GM12878 (cell line): ENCODE results near the gene KRTAP5-8. TPM values are rescaled to one million over a fixed set of nuclear protein-coding genes. Genes with fewer than 3 reads are reported as not detected.

Experiments used
- ATAC-seq: fragments of 200-7000 bp; cut with Tn5 transposase; 3 replicates; pipeline ENCODE4 v1.9.1; 2020; ENCODE audit warnings: mild to moderate bottlenecking, moderate library complexity
- BruUV-seq: library from RNA; stranded (reverse); fragments of 400-500 nt; replicated peaks from 2 replicates; lab custom pipeline; 2021; lab: Mats Ljungman, UMichigan
- CTCF ChIA-PET: fragments of 300-600 bp; sonication (Branson Sonifier 250); formaldehyde crosslinking; extraction: SDS; loops from one replicate; lab custom pipeline; 2021; ENCODE audit warnings: inconsistent platforms; lab: Yijun Ruan, JAX
- POLR2A ChIA-PET: fragments of 350-600 bp; formaldehyde crosslinking; extraction: SDS; loops from one replicate; lab custom pipeline; 2021; ENCODE audit warnings: inconsistent platforms; lab: Charles Lee
- RAD21 ChIA-PET: fragments of 300-600 bp; sonication (Branson Sonifier 250); formaldehyde crosslinking; loops from one replicate; lab custom pipeline; 2023; ENCODE audit warnings: antibody characterized with exemption; ENCODE audit not compliant: unreplicated experiment; lab: Charles Lee
- SMC1A ChIA-PET: fragments of 300-600 bp; sonication (Branson Sonifier 250); formaldehyde crosslinking; loops from one replicate; lab custom pipeline; 2023; ENCODE audit not compliant: unreplicated experiment, uncharacterized antibody; lab: Charles Lee
- DNase-seq: peaks from one replicate; pipeline ENCODE4 v3.0.0-alpha.2; 2011; ENCODE audit warnings: low read depth, low spot score
- FAIRE-seq: peaks from 3 replicates; lab custom pipeline; 2011; peaks lifted over from hg19 to GRCh38; lab: Jason Lieb, UNC
- H2AFZ ChIP-seq: 2 replicates; pipeline ENCODE4 v1.6.0; 2011; ENCODE audit warnings: low read depth, low read length, control low read depth; ENCODE audit not compliant: control insufficient read depth
- H3K27ac ChIP-seq: 2 replicates; pipeline ENCODE4 v1.5.1; 2011; ENCODE audit warnings: control low read depth; ENCODE audit not compliant: control insufficient read depth, insufficient read depth
- H3K27me3 ChIP-seq, 2 experiments: replicated peaks in 1 of 2; 2 replicates each; pipeline versions ENCODE4 v1.6.0 to v1.6.1; 2011; ENCODE audit warnings: low read length in 1 of 2; ENCODE audit not compliant: control insufficient read depth in 2 of 2, insufficient read depth in 2 of 2
- H3K36me3 ChIP-seq, 2 experiments: 2 replicates each; pipeline ENCODE4 v1.5.1; 2011; ENCODE audit warnings: low read length in 1 of 2; ENCODE audit not compliant: control insufficient read depth in 2 of 2, insufficient read depth in 2 of 2
- H3K4me1 ChIP-seq: 2 replicates; pipeline ENCODE4 v1.6.1; 2011; ENCODE audit warnings: mild to moderate bottlenecking, low read length, moderate library complexity, mixed read lengths; ENCODE audit not compliant: control insufficient read depth, insufficient read depth
- H3K4me2 ChIP-seq: 2 replicates; pipeline ENCODE4 v1.6.0; 2011; ENCODE audit warnings: control low read depth; ENCODE audit not compliant: control insufficient read depth, insufficient read depth
- H3K4me3 ChIP-seq: fragments of 200-600 bp; sonication (generic); 2 replicates; pipeline ENCODE4 v1.5.1; 2016
- H3K79me2 ChIP-seq: 2 replicates; pipeline ENCODE4 v1.6.0; 2011; ENCODE audit warnings: low read length; ENCODE audit not compliant: control insufficient read depth, insufficient read depth
- H3K9ac ChIP-seq: 2 replicates; pipeline ENCODE4 v1.8.0; 2011; ENCODE audit warnings: low read length, control low read depth, mixed read lengths; ENCODE audit not compliant: control insufficient read depth, insufficient read depth
- H3K9me3 ChIP-seq: replicated peaks from 3 replicates; pipeline ENCODE4 v1.5.1; 2011; ENCODE audit warnings: mild to moderate bottlenecking, low read length; ENCODE audit not compliant: control insufficient read depth, insufficient read depth
- H4K20me1 ChIP-seq: 2 replicates; pipeline ENCODE4 v1.6.0; 2011; ENCODE audit not compliant: control insufficient read depth, insufficient read depth
- EGR1 ChIP-seq, 2 experiments: IDR thresholded peaks; 1 replicate in 1 of 2; 2 replicates in 1 of 2; pipeline ENCODE4 v1.6.1; 2011 to 2012; ENCODE audit warnings: low read depth in 2 of 2, low read length in 2 of 2, borderline replicate concordance in 1 of 2, mild to moderate bottlenecking in 1 of 2, moderate library complexity in 1 of 2
- FOXM1 ChIP-seq: IDR thresholded peaks from 2 replicates; pipeline ENCODE4 v1.6.1; 2012; ENCODE audit warnings: low read depth, mild to moderate bottlenecking, inconsistent platforms, low read length, moderate library complexity
- MYC ChIP-seq: IDR thresholded peaks from 2 replicates; pipeline ENCODE4 v1.6.1; 2011; ENCODE audit warnings: mild to moderate bottlenecking, low read length, moderate library complexity, inconsistent platforms; ENCODE audit not compliant: insufficient read depth, insufficient replicate concordance, insufficient read length, severe bottlenecking
- RELA ChIP-seq: fragments of 450-650 bp; IDR thresholded peaks from 2 replicates; pipeline ENCODE4 v1.8.0; 2014; ENCODE audit warnings: borderline replicate concordance; ENCODE audit not compliant: partially characterized antibody
- SIN3A ChIP-seq: IDR thresholded peaks from 2 replicates; pipeline ENCODE4 v1.6.1; 2012; ENCODE audit warnings: low read depth, low read length, improper control_type of control experiment
- SMAD1 ChIP-seq: fragments of 450-650 bp; IDR thresholded peaks from 2 replicates; pipeline ENCODE4 v1.6.1; 2018; ENCODE audit warnings: mild to moderate bottlenecking, low read depth; ENCODE audit not compliant: partially characterized antibody
- SMAD5 ChIP-seq: IDR thresholded peaks from 2 replicates; pipeline ENCODE4 v1.6.1; 2016; ENCODE audit warnings: antibody characterized with exemption, low read depth
- ZNF207 ChIP-seq: fragments of 450-650 bp; IDR thresholded peaks from 2 replicates; pipeline ENCODE4 v1.6.1; 2014; ENCODE audit warnings: antibody characterized with exemption, mild to moderate bottlenecking, borderline replicate concordance
- WGBS: methylation state at CpG from one replicate; pipeline ENCODE4 v1.1.6; 2016; ENCODE audit warnings: low lambda C conversion rate; ENCODE audit not compliant: insufficient replicate concordance, insufficient coverage; ENCODE audit errors: missing lambda C conversion rate; 5-methylcytosine and 5-hydroxymethylcytosine counted together
- in situ Hi-C: fragments of 300-500 bp; cut with MboI; formaldehyde crosslinking; loops from 9 replicates; pipeline ENCODE4 v1.14.3; 2018; ENCODE audit warnings: mixed read lengths
- intact Hi-C: fragments of 100-400 bp; cut with micrococcal nuclease; formaldehyde crosslinking; loops from one replicate; pipeline ENCODE4 v1.14.2; 2022; ENCODE audit not compliant: unreplicated experiment
- polyA plus RNA-seq, 11 experiments: library from polyadenylated mRNA; depleted of rRNA in 4 of 11; unstranded in 6 of 11; stranded (reverse) in 5 of 11; fragments of >200 nt; fragmentation: Nextera tagmentation in 4 of 11; fragmentation: Illumina TruSeq in 1 of 11; extraction: Ambion mirVana in 4 of 11; extraction: Trizol in 1 of 11; gene quantifications; 1 replicate in 1 of 11; 2 replicates in 10 of 11; pipeline versions ENCODE4 v1.2.1 to v1.2.3, GENCODE V29; 2011 to 2016; ENCODE audit warnings: inconsistent platforms in 2 of 11, missing spikeins in 2 of 11, low read depth in 1 of 11
- total RNA-seq, 4 experiments: library from RNA; depleted of rRNA in 3 of 4; stranded (reverse); fragments of >200 nt in 3 of 4; fragmentation: Illumina TruSeq in 1 of 4; extraction: Trizol in 1 of 4; gene quantifications; 2 replicates each; pipeline versions ENCODE4 v1.2.1 to v1.2.3, GENCODE V29; 2013 to 2021

Gene KRTAP5-8
- total and polyA plus RNA-seq, 10 of the 15 experiments (the other 5 are each of a cell fraction or from before 2014, with no cell fraction given), result 0.07 to 0.36 (median 0.13) TPM; not detected in 6

DNA sequence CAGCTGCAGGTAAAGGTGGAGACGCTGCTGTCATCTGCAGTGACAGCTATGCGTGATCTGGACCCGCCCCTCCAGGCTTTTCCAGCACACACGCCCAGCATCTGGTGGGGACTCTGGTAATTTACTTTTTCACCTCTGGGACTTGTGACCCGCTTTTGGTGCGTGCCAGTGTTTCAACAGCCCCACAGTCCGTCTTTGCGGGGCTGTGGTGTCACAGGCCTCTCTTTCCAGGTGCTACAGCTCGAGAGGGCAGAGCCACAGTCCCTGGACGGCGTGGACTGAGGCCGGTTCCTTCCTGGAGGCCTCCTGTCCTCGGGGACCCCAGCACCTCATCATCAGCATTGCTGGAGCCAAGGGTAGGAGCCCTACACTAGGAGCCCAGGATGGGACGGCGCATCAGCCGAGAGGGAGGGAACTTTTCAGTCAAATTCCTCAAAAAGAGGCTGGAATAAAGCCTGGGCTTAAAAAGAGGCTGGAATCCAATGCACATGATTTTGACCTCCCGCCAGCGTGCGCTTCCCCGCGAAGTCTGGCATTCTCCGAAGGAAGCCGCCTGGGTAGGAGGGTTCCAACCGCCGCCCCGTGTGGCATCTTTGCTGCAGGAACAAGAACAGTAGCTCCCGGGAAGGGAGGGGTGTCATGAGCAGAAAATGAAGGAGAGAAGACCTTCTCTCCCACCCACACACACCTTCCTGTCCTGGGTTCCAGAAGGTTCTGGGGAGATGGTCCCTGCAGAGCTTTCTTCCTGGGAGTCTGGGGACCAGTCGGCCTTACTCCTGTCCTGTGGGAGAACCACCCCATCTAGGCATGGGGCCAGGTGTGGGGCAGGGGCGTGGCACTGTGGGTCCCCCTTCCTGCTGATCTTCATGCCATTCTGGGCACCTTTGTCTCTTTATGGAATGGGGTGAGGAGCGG is 36.5 kb upstream of the KRTAP5-8 start (continued):
- TF ChIP-seq MYC (no peak), ZNF207 (no peak), SMAD1 (no peak), RELA (no peak), EGR1 (IDR thresholded peaks at IDR 0.05; ENCODE audit: borderline replicate concordance in 1 of 2, low read depth in 2 of 2, low read length in 2 of 2) (no peak), SIN3A (no peak)

- no peaks in the 10 kb centered on the region for H3K27me3 ChIP-seq
- TF ChIP-seq FOXM1 (no peak), SMAD5 (no peak)
- TF ChIP-seq, all 136 proteins: peak for 0
- Histone ChIP-seq H3K9me3 (no peaks in the 10 kb centered on the region; the same call in 2 of the 3 replicates), H3K4me1 (0 out of 2 replicates have a peak, but pooled peaks cover 2% of the 10 kb centered on the region), H4K20me1 (no peaks in the 10 kb centered on the region; the same call in 1 of the 2 replicates), H3K4me3 (no peak overlapping the region), H3K36me3 (peaks cover 11 to 12% of the 10 kb centered on the region in 2 experiments; a peak in 3 of 4 replicates), H3K27ac (no peak overlapping the region), H3K9ac (no peak overlapping the region), H3K4me2 (no peak overlapping the region), H2AFZ (no peak overlapping the region), H3K79me2 (no peaks in the 10 kb centered on the region)
- intact Hi-C loops (no loop called here), in situ Hi-C loops (no loop called here)
- ATAC-seq (no peak), FAIRE-seq (no peak), DNase-seq (no peak)
- POLR2A ChIA-PET, result interaction anchor here (0.8 kb wide), 1 partner anchor 72 kb away, joined by 4 read pairs; no protein-coding TSS in a partner anchor
- WGBS, result 96% methylated on average over 10 of the region's 10 CpGs
- RAD21 ChIA-PET, result no interaction called here
- BruUV-seq, result no TSS peak
- CTCF ChIA-PET, result no interaction called here
- SMC1A ChIA-PET, result no interaction called here
Observed at GRCh38 chr11:71502026-71502425, 35.8 kb upstream of the KRTAP5-8 start.
